ENCODE results near the gene USE1.
"Not testable (repeated sequence)": the region's sequence is repeated elsewhere in the genome, so short reads cannot be mapped to it uniquely, and the experiment has no call there.

Gene USE1

GRCh38 chr19:17215127-17215971 lies at the start of gene USE1:
Gene USE1, plus strand, starts transcription at chr19:17215357. Its CDS starts 49 bp downstream, at chr19:17215406.
- peak; percentile 64 to 67 for DNase-seq (ENCODE audit: low read depth in 2 of 2)

GRCh38 chr19:17165715-17166114 lies 49.4 kb upstream of the USE1 start:
- DNase-seq (ENCODE audit: low read depth in 2 of 2), result no peak

- no peak for DNase-seq (ENCODE audit: low read depth in 2 of 2)
Observed at GRCh38 chr19:17170538-17171297, 44.4 kb upstream of the USE1 start.

- DNase-seq (ENCODE audit: low read depth in 2 of 2), result no peak
Observed at GRCh38 chr19:17171874-17172273, 43.3 kb upstream of the USE1 start.

- no peak for DNase-seq (ENCODE audit: low read depth in 2 of 2)
Observed at GRCh38 chr19:17172624-17173345, 42.4 kb upstream of the USE1 start.

- no peak for DNase-seq (ENCODE audit: low read depth in 2 of 2)
Observed at GRCh38 chr19:17178291-17178690, 36.9 kb upstream of the USE1 start.

GRCh38 chr19:17180997-17181702 lies 34.0 kb upstream of the USE1 start:
- DNase-seq (ENCODE audit: low read depth in 2 of 2), result no peak

- DNase-seq (ENCODE audit: low read depth in 2 of 2), result no peak
Observed at GRCh38 chr19:17183271-17183761, 31.8 kb upstream of the USE1 start.

- DNase-seq (ENCODE audit: low read depth in 2 of 2), result no peak
Observed at GRCh38 chr19:17183858-17184321, 31.3 kb upstream of the USE1 start.

GRCh38 chr19:17184371-17184841 lies 30.8 kb upstream of the USE1 start:
- no peak for DNase-seq (ENCODE audit: low read depth in 2 of 2)

GRCh38 chr19:17185590-17185989 lies 29.6 kb upstream of the USE1 start:
- no peak for DNase-seq (ENCODE audit: low read depth in 2 of 2)

GRCh38 chr19:17191736-17192135 lies 23.4 kb upstream of the USE1 start:
- not testable (repeated sequence) for DNase-seq (ENCODE audit: low read depth in 2 of 2)

- no peak for DNase-seq (ENCODE audit: low read depth in 2 of 2)
Observed at GRCh38 chr19:17192751-17193150, 22.4 kb upstream of the USE1 start.

GRCh38 chr19:17194608-17195007 lies 20.5 kb upstream of the USE1 start:
- no peak for DNase-seq (ENCODE audit: low read depth in 2 of 2)

GRCh38 chr19:17195106-17195505 lies 20.1 kb upstream of the USE1 start:
- no peak for DNase-seq (ENCODE audit: low read depth in 2 of 2)

- DNase-seq (ENCODE audit: low read depth in 2 of 2), result no peak
Observed at GRCh38 chr19:17196610-17197009, 18.5 kb upstream of the USE1 start.

GRCh38 chr19:17197666-17198065 lies 17.5 kb upstream of the USE1 start:
- no peak for DNase-seq (ENCODE audit: low read depth in 2 of 2)

GRCh38 chr19:17200408-17201079 lies 14.6 kb upstream of the USE1 start:
- no peak for DNase-seq (ENCODE audit: low read depth in 2 of 2)

GRCh38 chr19:17202249-17202648 lies 12.9 kb upstream of the USE1 start:
- DNase-seq (ENCODE audit: low read depth in 2 of 2), result no peak

GRCh38 chr19:17202713-17203112 lies 12.4 kb upstream of the USE1 start:
- no peak for DNase-seq (ENCODE audit: low read depth in 2 of 2)

Data from stimulated activated CD4-positive, alpha-beta T cell treated with anti-CD3 and anti-CD28 coated beads, Interleukin-1b, Interleukin-23, amount 100 ng/mL, for 1 hour (primary cell).